Transverse colon (tissue), 4 donors: ENCODE results near the gene C4BPA.

Experiments
- CTCF ChIP-seq, 5 experiments: fragments of 200-600 bp in 3 of 5; fragments of 450-650 bp in 2 of 5; sonication (generic) in 3 of 5; IDR thresholded peaks; 1 replicate in 2 of 5; 2 replicates in 3 of 5; pipeline ENCODE4 v1.5.1; 2016 to 2017; ENCODE audit warnings: antibody characterized with exemption in 5 of 5, inconsistent platforms in 3 of 5, mild to moderate bottlenecking in 2 of 5, moderate library complexity in 1 of 5
- EP300 ChIP-seq: sonication (generic); formaldehyde crosslinking; IDR thresholded peaks from one replicate; pipeline ENCODE4 v1.6.1; 2017; ENCODE audit warnings: antibody characterized with exemption, low read depth
- POLR2AphosphoS5 ChIP-seq, 3 donors: sonication (generic); formaldehyde crosslinking; IDR thresholded peaks; one replicate each; pipeline ENCODE4 v1.6.1; 2016; ENCODE audit warnings: antibody characterized with exemption in 3 of 3

GRCh38 chr1:207172885-207173284 lies 68.9 kb downstream of the C4BPA start:
- TF ChIP-seq POLR2AphosphoS5 (IDR thresholded peaks at IDR 0.05) (no peak), EP300 (no peak), CTCF (IDR thresholded peaks at IDR 0.05) (no peak)
